Osteocyte (in vitro differentiated cells): Measurements from ENCODE around the gene APBA2. TPM values are rescaled to one million over a fixed set of nuclear protein-coding genes. Genes with fewer than 3 reads are reported as not detected.

Source experiments
- DNase-seq: peaks from one replicate; pipeline ENCODE4 v3.0.0; 2021; ENCODE audit warnings: mixed read lengths; ENCODE audit not compliant: unreplicated experiment; ENCODE audit errors: extremely low spot score
- H3K27ac Mint-ChIP-seq: one replicate; pipeline ENCODE4 v1.8.0; 2021; ENCODE audit warnings: mild to moderate bottlenecking, mixed read lengths; ENCODE audit not compliant: unreplicated experiment
- H3K27me3 Mint-ChIP-seq: one replicate; pipeline ENCODE4 v1.8.0; 2021; ENCODE audit warnings: mixed read lengths; ENCODE audit not compliant: unreplicated experiment
- H3K36me3 Mint-ChIP-seq: one replicate; pipeline ENCODE4 v1.8.0; 2021; ENCODE audit warnings: mixed read lengths; ENCODE audit not compliant: unreplicated experiment
- H3K4me1 Mint-ChIP-seq: one replicate; pipeline ENCODE4 v1.8.0; 2021; ENCODE audit warnings: mixed read lengths; ENCODE audit not compliant: unreplicated experiment
- H3K4me3 Mint-ChIP-seq: one replicate; pipeline ENCODE4 v1.8.0; 2021; ENCODE audit warnings: mild to moderate bottlenecking, moderate library complexity, mixed read lengths; ENCODE audit not compliant: unreplicated experiment
- H3K9me3 Mint-ChIP-seq: one replicate; pipeline ENCODE4 v1.8.0; 2021; ENCODE audit warnings: mixed read lengths; ENCODE audit not compliant: unreplicated experiment
- CTCF ChIP-seq: fragments of 200-600 bp; sonication (generic); IDR thresholded peaks from 2 replicates; pipeline ENCODE4 v1.5.0; 2021; ENCODE audit warnings: antibody characterized with exemption, mild to moderate bottlenecking, moderate library complexity
- total RNA-seq: library from RNA; stranded (reverse); gene quantifications from 2 replicates; pipeline ENCODE4 v1.2.1, GENCODE V29; 2021

APBA2 gene
- total RNA-seq, 1 donor from 2014 or later: 23.5 TPM

DNA sequence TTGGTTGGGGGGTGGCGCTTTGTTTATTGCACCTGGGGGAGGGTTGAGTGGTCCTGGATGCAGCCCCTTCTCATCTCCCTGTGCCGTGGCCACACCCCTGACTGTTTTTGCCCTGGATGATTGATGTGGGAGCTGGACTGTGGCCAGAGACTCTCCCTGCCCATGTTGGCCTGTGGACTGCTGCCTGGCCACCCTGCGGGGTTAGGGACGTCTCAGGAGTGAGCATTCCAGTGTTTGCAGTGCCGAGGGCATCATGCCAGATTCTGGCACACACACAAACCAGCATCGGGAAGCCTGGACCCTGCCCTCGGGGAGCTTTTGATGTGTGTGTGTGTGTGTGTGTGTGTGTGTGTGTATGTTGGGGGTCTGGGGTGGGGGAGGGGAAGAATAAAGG lies 15.8 kb downstream of the APBA2 start:
- no peak for DNase-seq
- H3K27me3 Mint-ChIP-seq: no peaks in the 10 kb centered on the region
- no peak overlapping the region for H3K4me3 Mint-ChIP-seq
- H3K9me3 Mint-ChIP-seq: no peaks in the 10 kb centered on the region
- H3K4me1 Mint-ChIP-seq: peaks cover 13% of the 10 kb centered on the region
- H3K27ac Mint-ChIP-seq: no peak overlapping the region
- TF ChIP-seq CTCF: no peak
- peaks cover 2% of the 10 kb centered on the region for H3K36me3 Mint-ChIP-seq

DNA sequence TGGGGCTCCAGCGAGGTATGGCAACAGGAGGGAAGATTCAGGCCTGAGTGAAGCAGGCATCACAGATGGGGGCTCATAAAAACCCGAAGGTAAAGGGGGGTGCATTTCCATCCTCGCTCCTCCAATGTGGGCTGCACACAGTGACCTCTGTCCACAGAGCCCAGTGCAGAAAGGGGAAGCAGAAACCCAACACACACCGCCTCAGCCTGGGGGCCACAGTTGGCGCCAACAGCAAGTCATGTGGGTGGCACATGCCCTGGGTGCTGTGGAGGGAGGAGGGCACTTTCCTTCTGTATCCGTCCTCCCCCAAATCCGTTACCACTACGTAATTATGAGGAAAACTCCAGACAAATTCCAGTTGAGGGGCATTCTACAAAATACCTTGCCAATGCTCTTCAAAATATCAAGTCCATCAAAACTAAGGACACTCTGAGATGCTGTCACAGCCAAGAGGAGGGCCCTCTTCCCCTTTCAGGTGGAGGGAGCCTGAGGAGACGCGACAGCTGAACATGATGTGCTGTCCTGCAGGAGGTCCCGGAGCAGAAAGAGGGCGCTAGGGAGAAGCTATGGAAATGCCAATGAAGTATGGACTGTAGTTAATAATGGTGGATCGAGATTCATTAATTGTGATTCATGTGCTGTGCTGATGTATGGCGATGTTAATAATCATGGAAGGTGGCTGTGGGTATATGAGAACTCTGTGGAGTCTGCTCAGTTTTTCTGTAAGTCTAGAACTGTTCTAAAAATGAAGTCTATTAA lies 16.4 kb downstream of the APBA2 start:
- H3K27ac Mint-ChIP-seq: no peak overlapping the region
- no peaks in the 10 kb centered on the region for H3K27me3 Mint-ChIP-seq
- no peaks in the 10 kb centered on the region for H3K36me3 Mint-ChIP-seq
- no peak for DNase-seq
- H3K4me1 Mint-ChIP-seq: peaks cover 8% of the 10 kb centered on the region
- no peak overlapping the region for H3K4me3 Mint-ChIP-seq
- no peak for TF ChIP-seq CTCF
- no peaks in the 10 kb centered on the region for H3K9me3 Mint-ChIP-seq

DNA sequence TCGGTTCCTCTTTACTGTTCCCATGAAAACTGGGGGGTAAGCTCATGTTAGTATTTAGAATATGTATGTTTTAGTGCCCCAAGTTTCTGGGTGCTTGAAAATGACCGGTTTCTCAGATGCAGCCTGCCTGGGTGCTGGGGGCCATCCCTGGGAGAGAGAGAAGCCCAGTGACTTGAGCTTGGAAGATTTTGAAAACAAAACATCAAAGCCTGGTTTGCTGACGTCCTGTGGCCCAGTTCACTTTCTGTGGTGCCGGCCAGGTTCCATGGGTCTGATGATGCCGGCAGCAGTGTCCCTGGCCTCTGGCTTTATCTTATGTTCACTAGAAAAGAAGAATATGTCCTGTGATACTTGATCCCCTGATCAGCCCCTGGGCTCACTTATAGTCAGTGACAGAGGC lies 17.1 kb downstream of the APBA2 start:
- Mint-ChIP-seq H3K4me1 (peaks cover 5% of the 10 kb centered on the region), H3K4me3 (no peak overlapping the region), H3K27me3 (no peaks in the 10 kb centered on the region), H3K9me3 (no peaks in the 10 kb centered on the region), H3K27ac (no peak overlapping the region), H3K36me3 (no peaks in the 10 kb centered on the region)
- DNase-seq: no peak
- no peak for TF ChIP-seq CTCF

- Mint-ChIP-seq H3K27me3 (no peaks in the 10 kb centered on the region), H3K9me3 (no peaks in the 10 kb centered on the region), H3K4me3 (no peak overlapping the region), H3K36me3 (no peaks in the 10 kb centered on the region), H3K27ac (no peak overlapping the region), H3K4me1 (peaks cover 5% of the 10 kb centered on the region)
- no peak for TF ChIP-seq CTCF
- DNase-seq: no peak
These were observed 17.8 kb downstream of the APBA2 start for GRCh38 chr15:28903555-28903954.

DNA sequence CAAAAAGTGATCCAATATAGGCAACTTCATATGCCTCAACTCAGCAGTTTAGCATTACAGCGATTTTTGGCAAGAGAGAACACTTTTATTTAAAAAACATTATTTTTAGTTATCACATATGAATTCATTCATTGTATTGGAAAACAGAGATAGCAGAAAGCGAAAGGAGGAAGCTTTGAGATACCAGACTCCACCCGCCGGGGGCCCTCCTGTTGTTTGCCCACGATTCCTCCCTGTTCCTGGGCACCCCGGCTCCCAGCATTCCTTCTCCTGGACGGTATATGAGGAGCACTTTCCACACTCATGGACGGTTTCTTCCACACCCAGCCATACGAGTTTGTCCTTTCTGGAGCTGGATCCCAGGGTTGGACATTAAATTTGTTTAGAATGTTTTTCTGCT lies 18.2 kb downstream of the APBA2 start:
- no peaks in the 10 kb centered on the region for H3K36me3 Mint-ChIP-seq
- no peak overlapping the region for H3K27ac Mint-ChIP-seq
- no peak overlapping the region for H3K4me3 Mint-ChIP-seq
- no peaks in the 10 kb centered on the region for H3K9me3 Mint-ChIP-seq
- TF ChIP-seq CTCF: no peak
- H3K27me3 Mint-ChIP-seq: no peaks in the 10 kb centered on the region
- no peak for DNase-seq
- peaks cover 5% of the 10 kb centered on the region for H3K4me1 Mint-ChIP-seq
